HG02852 (cell line): ENCODE results near the gene RGS3.

Experiments used
- ATAC-seq: cut with Tn5 transposase; IDR thresholded peaks from one replicate; pipeline ENCODE4 v1.9.1; 2021; ENCODE audit warnings: mild to moderate bottlenecking, moderate library complexity; ENCODE audit not compliant: unreplicated experiment

RGS3 gene

GRCh38 chr9:113582698-113583200 is 119.2 kb downstream of the RGS3 start:
- ATAC-seq = no peak

GRCh38 chr9:113583511-113584427 is 120.2 kb downstream of the RGS3 start:
- no peak for ATAC-seq

GRCh38 chr9:113584428-113585084 is 121.0 kb downstream of the RGS3 start:
- ATAC-seq = no peak

GRCh38 chr9:113585085-113585442 is 121.5 kb downstream of the RGS3 start:
- no peak for ATAC-seq

GRCh38 chr9:113585555-113585954 is 122.0 kb downstream of the RGS3 start:
- no peak for ATAC-seq

- ATAC-seq = no peak
Observed at GRCh38 chr9:113587471-113588031, 124.0 kb downstream of the RGS3 start.

GRCh38 chr9:113588242-113588810 is 124.8 kb downstream of the RGS3 start:
- no peak for ATAC-seq

- no peak for ATAC-seq
Observed at GRCh38 chr9:113588936-113589335, 125.4 kb downstream of the RGS3 start.

- no peak for ATAC-seq
Observed at GRCh38 chr9:113589407-113589806, 125.9 kb downstream of the RGS3 start.

- no peak for ATAC-seq
Observed at GRCh38 chr9:113589890-113590289, 126.4 kb downstream of the RGS3 start.

GRCh38 chr9:113590389-113590788 is 126.9 kb downstream of the RGS3 start:
- ATAC-seq = no peak

- ATAC-seq = peak; percentile 45
Observed at GRCh38 chr9:113590991-113591898, 127.7 kb downstream of the RGS3 start.

GRCh38 chr9:113591899-113592625 is 128.5 kb downstream of the RGS3 start:
- ATAC-seq = peak; percentile 1

- ATAC-seq = no peak
Observed at GRCh38 chr9:113592876-113593575, 129.5 kb downstream of the RGS3 start.

GRCh38 chr9:113593682-113594281 is 130.3 kb downstream of the RGS3 start:
- ATAC-seq = peak; percentile 67

GRCh38 chr9:113594484-113595299 is 131.2 kb downstream of the RGS3 start:
- no peak for ATAC-seq

- no peak for ATAC-seq
Observed at GRCh38 chr9:113596616-113597320, 133.2 kb downstream of the RGS3 start.
